ENCODE results near the gene KNDC1.

KNDC1 gene

DNA sequence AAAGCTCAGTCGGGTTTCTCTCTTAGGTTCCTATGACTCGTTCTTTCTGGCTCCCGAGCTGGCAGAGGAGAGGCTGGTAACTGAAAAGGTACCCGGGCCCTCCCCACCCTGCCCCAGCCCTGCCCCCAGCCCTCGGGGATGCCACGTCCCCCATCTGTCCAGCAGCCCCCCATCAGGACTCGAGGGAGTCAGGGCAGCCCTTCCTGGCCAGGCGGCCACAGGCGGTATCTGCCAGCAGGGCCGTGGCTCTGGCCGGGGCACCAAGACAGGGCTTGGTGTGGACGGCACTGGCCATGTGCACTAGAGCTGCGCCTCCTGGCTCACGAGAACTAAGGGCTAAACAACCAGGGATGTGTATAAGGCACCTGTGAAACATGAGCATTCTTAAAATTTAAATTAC is 29.7 kb downstream of the KNDC1 start:
- Histone ChIP-seq H3K9ac (ENCODE audit: low read depth, low read length) (no peak overlapping the region), H3K27me3 (ENCODE audit: control insufficient read depth, insufficient read depth, low read length) (no peaks in the 10 kb centered on the region), H3K27ac (ENCODE audit: low read depth, low read length) (no peak overlapping the region), H3K4me1 (ENCODE audit: control insufficient read depth, insufficient read depth, low read length) (no peaks in the 10 kb centered on the region), H3K36me3 (ENCODE audit: control insufficient read depth, insufficient read depth, low read length) (no peaks in the 10 kb centered on the region), H3K4me3 (ENCODE audit: low read depth, low read length) (no peak overlapping the region), H3K9me3 (ENCODE audit: control insufficient read depth, insufficient read depth, low read length) (peaks cover 4% of the 10 kb centered on the region; the same call in 1 of the 2 replicates)

DNA sequence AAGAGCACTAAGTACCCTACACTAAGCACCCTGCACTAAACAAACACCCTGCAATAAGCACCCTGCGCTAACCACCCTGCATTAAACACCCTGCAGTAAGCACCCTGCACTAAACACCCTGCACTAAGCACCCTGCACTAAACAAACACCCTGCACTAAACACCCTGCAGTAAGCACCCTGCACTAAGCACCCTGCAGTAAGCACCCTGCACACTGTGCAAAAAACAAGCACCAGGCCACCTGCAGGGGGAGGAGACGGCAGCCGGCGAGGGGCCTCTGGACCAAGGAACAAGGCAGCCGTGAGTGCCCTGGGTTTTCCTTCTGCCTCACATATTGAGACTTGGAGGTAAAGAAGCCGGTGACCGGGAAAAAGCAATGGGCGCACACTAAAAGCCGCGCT is 30.2 kb downstream of the KNDC1 start:
- Histone ChIP-seq H3K9me3 (ENCODE audit: control insufficient read depth, insufficient read depth, low read length) (peaks cover 4% of the 10 kb centered on the region; the same call in 1 of the 2 replicates), H3K27me3 (ENCODE audit: control insufficient read depth, insufficient read depth, low read length) (no peaks in the 10 kb centered on the region)

DNA sequence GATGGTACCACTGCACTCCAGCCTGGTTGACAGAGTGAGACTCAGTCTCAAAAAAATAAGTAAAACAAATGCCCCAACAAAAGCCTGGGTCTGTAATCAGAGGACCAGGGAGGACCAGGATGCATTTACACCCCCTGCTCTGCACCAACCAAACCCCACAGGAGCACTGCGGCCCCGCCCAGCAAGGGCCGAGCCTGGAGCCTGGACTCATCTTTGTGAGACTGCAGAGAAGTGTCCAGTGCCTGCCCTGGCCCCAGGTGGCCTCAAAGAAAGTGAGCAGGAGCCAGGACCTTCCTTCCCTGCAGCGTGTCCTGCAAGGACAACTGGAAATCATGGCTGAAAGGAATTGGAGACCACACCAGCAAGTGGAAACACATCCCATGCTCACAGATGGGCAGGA is 31.6 kb downstream of the KNDC1 start:
- Histone ChIP-seq H3K9ac (ENCODE audit: low read depth, low read length) (no peak overlapping the region), H3K4me1 (ENCODE audit: control insufficient read depth, insufficient read depth, low read length) (no peaks in the 10 kb centered on the region), H3K9me3 (ENCODE audit: control insufficient read depth, insufficient read depth, low read length) (peaks cover 4% of the 10 kb centered on the region; the same call in 1 of the 2 replicates), H3K36me3 (ENCODE audit: control insufficient read depth, insufficient read depth, low read length) (no peaks in the 10 kb centered on the region), H3K4me3 (ENCODE audit: low read depth, low read length) (no peak overlapping the region), H3K27ac (ENCODE audit: low read depth, low read length) (no peak overlapping the region), H3K27me3 (ENCODE audit: control insufficient read depth, insufficient read depth, low read length) (no peaks in the 10 kb centered on the region)

More for the DNA sequence above, 30.2 kb downstream of the KNDC1 start:
- no peak overlapping the region for H3K27ac ChIP-seq (ENCODE audit: low read depth, low read length)
- no peaks in the 10 kb centered on the region for H3K4me1 ChIP-seq (ENCODE audit: control insufficient read depth, insufficient read depth, low read length)
- no peak overlapping the region for H3K4me3 ChIP-seq (ENCODE audit: low read depth, low read length)
- no peaks in the 10 kb centered on the region for H3K36me3 ChIP-seq (ENCODE audit: control insufficient read depth, insufficient read depth, low read length)
- no peak overlapping the region for H3K9ac ChIP-seq (ENCODE audit: low read depth, low read length)

GRCh38 chr10:133194151-133194550 is 34.1 kb downstream of the KNDC1 start:
- no peak overlapping the region for H3K9ac ChIP-seq (ENCODE audit: low read depth, low read length)
- H3K9me3 ChIP-seq (ENCODE audit: control insufficient read depth, insufficient read depth, low read length): peaks cover 4% of the 10 kb centered on the region; the same call in 1 of the 2 replicates
- no peaks in the 10 kb centered on the region for H3K27me3 ChIP-seq (ENCODE audit: control insufficient read depth, insufficient read depth, low read length)
- no peak overlapping the region for H3K4me3 ChIP-seq (ENCODE audit: low read depth, low read length)
- H3K4me1 ChIP-seq (ENCODE audit: control insufficient read depth, insufficient read depth, low read length): no peaks in the 10 kb centered on the region
- no peak overlapping the region for H3K27ac ChIP-seq (ENCODE audit: low read depth, low read length)
- no peaks in the 10 kb centered on the region for H3K36me3 ChIP-seq (ENCODE audit: control insufficient read depth, insufficient read depth, low read length)

DNA sequence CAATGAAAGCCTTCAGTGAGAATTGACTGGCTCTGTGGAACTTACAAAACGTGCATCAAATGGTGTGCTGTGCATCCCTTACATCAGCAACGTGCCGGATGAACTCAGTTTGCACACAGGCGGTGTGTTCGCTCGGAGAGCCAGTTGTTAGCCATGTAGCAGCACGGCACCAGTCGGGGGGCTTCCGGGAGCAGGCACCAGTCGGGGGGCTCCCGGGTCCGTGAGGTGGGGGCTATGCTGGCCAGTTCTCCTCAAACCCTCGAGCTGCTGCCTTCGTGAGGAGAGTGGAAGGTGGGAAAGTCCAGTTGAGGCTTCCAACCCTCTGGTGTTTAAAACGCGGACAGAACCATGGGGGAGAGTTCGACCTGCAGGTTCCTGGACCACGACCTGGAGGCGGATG is 35.1 kb downstream of the KNDC1 start:
- Histone ChIP-seq H3K27me3 (ENCODE audit: control insufficient read depth, insufficient read depth, low read length) (no peaks in the 10 kb centered on the region), H3K4me3 (ENCODE audit: low read depth, low read length) (no peak overlapping the region), H3K27ac (ENCODE audit: low read depth, low read length) (no peak overlapping the region), H3K9ac (ENCODE audit: low read depth, low read length) (no peak overlapping the region), H3K9me3 (ENCODE audit: control insufficient read depth, insufficient read depth, low read length) (peaks cover 4% of the 10 kb centered on the region; the same call in 1 of the 2 replicates), H3K4me1 (ENCODE audit: control insufficient read depth, insufficient read depth, low read length) (no peaks in the 10 kb centered on the region), H3K36me3 (ENCODE audit: control insufficient read depth, insufficient read depth, low read length) (no peaks in the 10 kb centered on the region)

DNA sequence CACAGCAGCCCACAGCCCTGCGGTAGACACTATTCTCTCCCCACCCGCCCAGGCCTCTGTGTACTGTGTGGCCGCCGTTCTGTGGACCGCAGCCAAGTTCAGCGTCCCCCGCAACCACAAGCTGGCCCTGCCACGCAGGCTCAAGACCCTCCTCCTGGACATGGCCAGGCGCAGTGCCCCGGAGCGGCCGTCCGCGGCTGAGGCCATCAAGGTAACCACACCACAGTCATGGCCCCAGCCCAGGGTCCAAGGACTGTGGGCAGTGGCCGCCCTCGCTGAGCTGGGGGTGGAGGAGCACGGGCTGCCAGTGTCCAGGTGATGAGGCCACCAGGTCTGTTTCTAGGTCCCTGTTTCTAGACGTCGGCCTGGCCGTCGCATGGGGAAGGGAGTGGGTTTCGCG is 35.6 kb downstream of the KNDC1 start:
- no peak overlapping the region for H3K27ac ChIP-seq (ENCODE audit: low read depth, low read length)
- H3K9ac ChIP-seq (ENCODE audit: low read depth, low read length): no peak overlapping the region
- H3K36me3 ChIP-seq (ENCODE audit: control insufficient read depth, insufficient read depth, low read length): no peaks in the 10 kb centered on the region
- H3K27me3 ChIP-seq (ENCODE audit: control insufficient read depth, insufficient read depth, low read length): no peaks in the 10 kb centered on the region
- no peak overlapping the region for H3K4me3 ChIP-seq (ENCODE audit: low read depth, low read length)
- H3K4me1 ChIP-seq (ENCODE audit: control insufficient read depth, insufficient read depth, low read length): no peaks in the 10 kb centered on the region
- H3K9me3 ChIP-seq (ENCODE audit: control insufficient read depth, insufficient read depth, low read length): peaks cover 4% of the 10 kb centered on the region; the same call in 1 of the 2 replicates

GRCh38 chr10:133196221-133196915 is 36.3 kb downstream of the KNDC1 start:
- H3K4me1 ChIP-seq (ENCODE audit: control insufficient read depth, insufficient read depth, low read length): no peaks in the 10 kb centered on the region
- no peak overlapping the region for H3K4me3 ChIP-seq (ENCODE audit: low read depth, low read length)
- peaks cover 4% of the 10 kb centered on the region; the same call in 1 of the 2 replicates for H3K9me3 ChIP-seq (ENCODE audit: control insufficient read depth, insufficient read depth, low read length)
- H3K9ac ChIP-seq (ENCODE audit: low read depth, low read length): no peak overlapping the region
- H3K36me3 ChIP-seq (ENCODE audit: control insufficient read depth, insufficient read depth, low read length): no peaks in the 10 kb centered on the region
- no peaks in the 10 kb centered on the region for H3K27me3 ChIP-seq (ENCODE audit: control insufficient read depth, insufficient read depth, low read length)
- H3K27ac ChIP-seq (ENCODE audit: low read depth, low read length): no peak overlapping the region

DNA sequence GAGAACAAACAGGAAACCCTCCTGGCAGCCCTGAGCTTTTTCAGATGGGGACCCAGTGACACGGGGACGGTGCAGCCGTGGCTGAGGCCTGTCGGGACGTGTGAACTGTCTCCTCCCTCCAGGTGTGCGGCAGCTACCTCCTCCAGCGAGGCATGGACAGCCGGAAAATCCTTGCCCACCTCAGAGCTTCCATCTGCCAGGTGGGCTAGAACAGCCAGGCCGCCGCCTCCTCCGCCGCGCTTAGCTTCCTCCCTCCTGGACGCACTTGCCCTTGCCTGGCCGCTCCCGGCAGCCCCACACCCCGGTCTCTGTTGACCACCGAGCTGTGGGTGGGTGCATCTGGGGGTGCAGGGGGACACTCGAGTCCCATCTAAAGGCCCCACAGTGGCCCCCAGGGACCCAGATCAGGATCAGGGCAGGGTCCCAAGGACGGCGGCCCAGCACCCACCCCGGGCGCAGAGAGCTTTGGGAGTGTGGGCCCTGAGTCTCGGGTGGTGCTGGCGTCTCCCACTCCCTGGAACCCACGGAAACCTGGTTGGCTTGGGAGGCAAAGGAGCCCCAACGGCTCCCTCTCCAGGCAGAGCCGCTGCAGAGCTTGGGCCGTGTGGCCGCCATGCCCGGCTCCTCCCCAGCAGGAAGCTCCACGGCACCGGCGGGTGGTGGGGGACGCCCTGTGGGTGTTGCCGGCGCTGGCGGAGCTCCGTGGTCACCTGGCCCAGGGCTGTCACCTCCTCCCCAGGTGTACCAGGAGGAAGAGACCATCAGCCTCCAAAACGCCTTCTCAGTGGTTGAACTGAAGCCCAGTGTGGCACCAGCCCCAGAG is 37.1 kb downstream of the KNDC1 start:
- no peak overlapping the region for H3K27ac ChIP-seq (ENCODE audit: low read depth, low read length)
- no peak overlapping the region for H3K9ac ChIP-seq (ENCODE audit: low read depth, low read length)
- H3K27me3 ChIP-seq (ENCODE audit: control insufficient read depth, insufficient read depth, low read length): no peaks in the 10 kb centered on the region
- no peaks in the 10 kb centered on the region for H3K36me3 ChIP-seq (ENCODE audit: control insufficient read depth, insufficient read depth, low read length)
- no peaks in the 10 kb centered on the region for H3K4me1 ChIP-seq (ENCODE audit: control insufficient read depth, insufficient read depth, low read length)
- H3K4me3 ChIP-seq (ENCODE audit: low read depth, low read length): no peak overlapping the region
- H3K9me3 ChIP-seq (ENCODE audit: control insufficient read depth, insufficient read depth, low read length): no peaks in the 10 kb centered on the region

- Histone ChIP-seq H3K4me1 (ENCODE audit: control insufficient read depth, insufficient read depth, low read length) (no peaks in the 10 kb centered on the region), H3K27me3 (ENCODE audit: control insufficient read depth, insufficient read depth, low read length) (no peaks in the 10 kb centered on the region), H3K4me3 (ENCODE audit: low read depth, low read length) (no peak overlapping the region), H3K36me3 (ENCODE audit: control insufficient read depth, insufficient read depth, low read length) (no peaks in the 10 kb centered on the region), H3K9me3 (ENCODE audit: control insufficient read depth, insufficient read depth, low read length) (no peaks in the 10 kb centered on the region), H3K9ac (ENCODE audit: low read depth, low read length) (no peak overlapping the region), H3K27ac (ENCODE audit: low read depth, low read length) (no peak overlapping the region)
Measured at GRCh38 chr10:133197786-133198185, 37.8 kb downstream of the KNDC1 start.

DNA sequence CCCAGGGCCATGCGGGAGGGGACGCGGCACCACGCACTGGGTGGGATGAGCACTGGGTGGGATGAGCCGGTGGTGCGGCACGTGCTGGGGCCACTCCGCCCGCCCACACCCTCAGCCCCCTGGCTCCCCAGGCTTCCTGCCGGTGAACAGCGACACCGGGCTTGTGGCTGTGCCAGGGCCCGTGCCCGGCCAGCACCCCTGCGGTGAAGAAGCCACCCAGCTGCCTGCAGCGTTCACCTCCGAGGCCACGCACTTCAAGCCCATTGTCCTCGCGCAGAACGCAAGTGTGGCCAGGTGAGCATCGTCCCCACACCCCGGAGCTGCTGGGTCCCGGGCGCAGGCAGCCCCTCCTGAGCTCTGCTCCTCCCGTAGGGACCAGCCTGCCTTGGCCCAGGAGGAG is 38.2 kb downstream of the KNDC1 start:
- Histone ChIP-seq H3K4me1 (ENCODE audit: control insufficient read depth, insufficient read depth, low read length) (no peaks in the 10 kb centered on the region), H3K4me3 (ENCODE audit: low read depth, low read length) (no peak overlapping the region), H3K27ac (ENCODE audit: low read depth, low read length) (no peak overlapping the region), H3K9ac (ENCODE audit: low read depth, low read length) (no peak overlapping the region), H3K36me3 (ENCODE audit: control insufficient read depth, insufficient read depth, low read length) (no peaks in the 10 kb centered on the region), H3K9me3 (ENCODE audit: control insufficient read depth, insufficient read depth, low read length) (no peaks in the 10 kb centered on the region), H3K27me3 (ENCODE audit: control insufficient read depth, insufficient read depth, low read length) (no peaks in the 10 kb centered on the region)

Measured in HUES48 (cell line).